ACHN (cell line): ENCODE measurements around the gene SMIM1.
A peak's percentile ranks its signal among the peaks of the same experiment; 100 is the strongest.

Experiments used
- DNase-seq: peaks from one replicate; pipeline ENCODE4 v3.0.0-alpha.2; 2015
- in situ Hi-C: cut with HindIII; loops from 2 replicates; pipeline ENCODE4 v1.10.0; 2017; ENCODE audit warnings: low sequenced_read_pairs, low pct_ligation_motif_present, low pct_unique_long_range_greater_than_20kb

SMIM1 gene

GRCh38 chr1:3749512-3749911, 23.0 kb upstream of the SMIM1 start:
- in situ Hi-C loops, result no loop called here
- DNase-seq, result no peak

GRCh38 chr1:3750741-3751140, 21.8 kb upstream of the SMIM1 start:
- in situ Hi-C loops, result no loop called here
- no peak for DNase-seq

- no peak for DNase-seq
- in situ Hi-C loops, result no loop called here
Observed at GRCh38 chr1:3752400-3752945, 20.1 kb upstream of the SMIM1 start, which contains the start of gene CCDC27. Gene CCDC27, plus strand, starts transcription at chr1:3752450. Its CDS starts 32 bp downstream, at chr1:3752482.

GRCh38 chr1:3753656-3754454, 18.7 kb upstream of the SMIM1 start:
- DNase-seq, result no peak
- in situ Hi-C loops, result no loop called here

GRCh38 chr1:3756394-3756793, 16.2 kb upstream of the SMIM1 start:
- in situ Hi-C loops, result no loop called here
- DNase-seq, result no peak

GRCh38 chr1:3759164-3759563, 13.4 kb upstream of the SMIM1 start:
- DNase-seq, result no peak
- in situ Hi-C loops, result no loop called here

DNA sequence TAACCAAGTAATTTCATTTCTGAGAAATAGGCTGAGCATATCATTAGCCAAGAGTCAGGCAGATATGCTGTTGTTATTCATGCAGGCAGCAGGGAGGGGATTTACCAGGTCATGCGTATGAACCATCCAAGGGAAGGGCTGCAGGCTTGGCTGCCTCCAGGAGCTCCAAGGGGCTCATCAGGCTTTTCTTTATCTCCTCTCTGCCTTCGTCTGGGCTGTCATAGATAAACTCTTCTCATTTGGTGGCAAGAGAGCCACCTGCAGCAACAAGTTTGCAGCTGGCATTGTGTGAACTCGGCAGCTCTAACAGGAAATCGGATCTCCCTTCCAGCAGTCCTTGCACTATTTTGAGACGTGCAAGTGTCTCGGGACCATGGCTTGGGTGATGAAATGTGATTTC, 12.8 kb upstream of the SMIM1 start:
- no peak for DNase-seq
- in situ Hi-C loops, result no loop called here

GRCh38 chr1:3761296-3762010, 11.1 kb upstream of the SMIM1 start:
- in situ Hi-C loops, result no loop called here
- DNase-seq, result no peak

GRCh38 chr1:3762151-3762872, 10.2 kb upstream of the SMIM1 start:
- in situ Hi-C loops, result no loop called here

DNA sequence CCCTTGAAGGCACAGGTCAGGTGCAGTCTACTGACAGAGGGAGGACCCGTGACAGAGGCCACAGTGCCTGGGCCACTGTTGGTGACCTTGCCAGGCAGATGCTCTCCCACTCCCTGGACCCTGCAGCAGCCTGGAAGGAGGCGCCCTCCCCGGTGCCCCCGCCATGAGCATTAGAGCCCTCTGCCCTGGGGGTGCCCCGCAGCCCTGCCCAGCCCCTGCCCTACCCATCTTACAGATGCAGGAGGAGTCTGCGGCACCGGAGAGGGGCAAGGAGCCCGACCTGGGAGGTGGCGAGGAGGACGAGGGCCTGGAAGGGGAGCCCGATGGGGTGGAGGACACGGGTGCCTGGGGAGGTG, 9.7 kb upstream of the SMIM1 start:
- no peak for DNase-seq
- in situ Hi-C loops, result no loop called here

More at GRCh38 chr1:3762151-3762872, 10.2 kb upstream of the SMIM1 start:
- no peak for DNase-seq

DNA sequence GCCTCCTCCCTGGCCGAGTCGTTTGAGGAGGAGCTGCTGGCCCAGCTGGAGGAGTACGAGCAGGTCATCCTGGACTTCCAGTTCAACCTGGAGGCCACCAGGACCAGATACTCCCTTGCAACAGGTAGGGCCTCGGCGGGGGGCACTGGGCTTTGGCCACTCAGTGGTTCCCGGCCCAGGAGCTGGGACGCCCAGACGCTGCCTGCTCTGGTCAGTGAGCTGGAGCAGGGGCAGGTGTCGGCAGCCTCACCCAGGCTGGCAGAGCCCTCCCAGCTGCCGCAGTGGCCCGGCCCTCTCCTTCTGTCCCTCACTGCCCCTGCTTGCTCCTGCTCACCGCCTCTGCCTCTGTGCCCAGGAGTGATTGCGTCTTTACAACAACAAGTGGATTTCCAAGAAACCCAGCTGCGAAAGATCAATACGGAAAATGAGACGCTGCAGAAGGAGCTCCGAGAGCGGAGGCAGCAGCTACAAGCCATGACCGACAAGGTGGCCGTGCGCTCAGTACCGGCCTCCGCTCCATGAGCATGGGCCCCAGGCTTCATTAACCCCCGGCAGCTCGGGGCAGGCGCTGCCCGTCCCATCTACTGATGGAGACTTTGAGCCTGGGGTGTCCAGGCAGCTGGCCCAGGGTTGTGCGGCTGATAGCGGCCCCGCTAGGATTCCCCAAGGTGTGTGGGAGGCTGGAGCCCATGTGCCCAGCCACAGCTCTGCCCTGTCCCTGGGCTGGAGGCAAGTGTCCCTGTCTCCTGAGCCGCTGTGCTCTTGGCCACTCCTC, 9.0 kb upstream of the SMIM1 start:
- DNase-seq, result no peak
- in situ Hi-C loops, result no loop called here

- in situ Hi-C loops, result no loop called here
- no peak for DNase-seq
Observed at GRCh38 chr1:3767328-3767925, 5.1 kb upstream of the SMIM1 start.

- no peak for DNase-seq
- in situ Hi-C loops, result no loop called here
Observed at GRCh38 chr1:3768811-3769390, 3.6 kb upstream of the SMIM1 start.

- no peak for DNase-seq
- in situ Hi-C loops, result no loop called here
Observed at GRCh38 chr1:3770047-3770765, 2.3 kb upstream of the SMIM1 start.

GRCh38 chr1:3771108-3772026, 1.2 kb upstream of the SMIM1 start:
- in situ Hi-C loops, result no loop called here
- DNase-seq, result no peak

DNA sequence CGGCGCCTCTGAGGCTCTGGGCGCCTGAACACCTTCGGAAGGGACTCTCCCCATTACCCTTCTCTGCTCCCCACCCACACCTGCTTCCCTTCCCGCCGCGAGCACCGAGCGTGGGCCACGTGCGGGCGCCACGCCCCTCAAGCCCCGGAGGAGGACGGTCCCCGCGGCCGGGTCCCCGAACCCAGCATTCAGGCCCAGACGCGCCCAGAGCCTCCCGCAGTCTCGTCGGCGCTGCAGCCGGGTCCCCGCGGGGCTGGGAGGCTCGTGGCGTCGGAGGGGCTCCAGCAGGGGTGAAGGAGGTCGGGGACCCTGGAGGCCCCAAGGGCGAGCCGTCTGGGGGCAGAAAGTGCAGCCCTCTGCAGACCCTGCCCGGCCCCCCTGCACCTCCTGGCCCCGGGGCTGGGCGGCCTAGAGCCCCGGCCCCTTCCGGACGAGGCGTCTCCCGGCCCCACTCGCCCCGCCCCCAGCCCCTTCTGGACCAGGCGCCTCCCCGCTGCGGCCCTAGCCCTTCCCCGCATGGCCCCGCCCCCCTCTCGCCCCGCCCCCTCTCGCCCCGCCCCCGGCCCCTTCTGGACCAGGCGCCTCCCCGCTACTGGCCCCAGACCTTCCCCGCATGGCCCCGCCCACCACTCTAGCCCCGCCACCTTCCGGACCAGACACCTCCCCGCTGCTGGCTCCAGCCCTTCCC, 378 bp upstream of the SMIM1 start:
- in situ Hi-C loops, result no loop called here
- DNase-seq, result peak; percentile 81
